GM21529 (cell line): Measurements from ENCODE around the gene ANKMY1.
"Not testable (repeated sequence)": the region's sequence is repeated elsewhere in the genome, so short reads cannot be mapped to it uniquely, and the experiment has no call there.

Experiments
- ATAC-seq: cut with Tn5 transposase; IDR thresholded peaks from one replicate; pipeline ENCODE4 v1.9.1; 2021; ENCODE audit not compliant: unreplicated experiment

Gene ANKMY1

GRCh38 chr2:240568678-240569522 is 11.1 kb upstream of the ANKMY1 start:
- peak; percentile 8 for ATAC-seq

GRCh38 chr2:240567872-240568677 is 10.3 kb upstream of the ANKMY1 start, which contains the start of gene RNPEPL1:
RNPEPL1 (plus strand) TSS chr2:240568484; CDS start chr2:240568587, 103 bp downstream.
- peak; percentile 25 for ATAC-seq

DNA sequence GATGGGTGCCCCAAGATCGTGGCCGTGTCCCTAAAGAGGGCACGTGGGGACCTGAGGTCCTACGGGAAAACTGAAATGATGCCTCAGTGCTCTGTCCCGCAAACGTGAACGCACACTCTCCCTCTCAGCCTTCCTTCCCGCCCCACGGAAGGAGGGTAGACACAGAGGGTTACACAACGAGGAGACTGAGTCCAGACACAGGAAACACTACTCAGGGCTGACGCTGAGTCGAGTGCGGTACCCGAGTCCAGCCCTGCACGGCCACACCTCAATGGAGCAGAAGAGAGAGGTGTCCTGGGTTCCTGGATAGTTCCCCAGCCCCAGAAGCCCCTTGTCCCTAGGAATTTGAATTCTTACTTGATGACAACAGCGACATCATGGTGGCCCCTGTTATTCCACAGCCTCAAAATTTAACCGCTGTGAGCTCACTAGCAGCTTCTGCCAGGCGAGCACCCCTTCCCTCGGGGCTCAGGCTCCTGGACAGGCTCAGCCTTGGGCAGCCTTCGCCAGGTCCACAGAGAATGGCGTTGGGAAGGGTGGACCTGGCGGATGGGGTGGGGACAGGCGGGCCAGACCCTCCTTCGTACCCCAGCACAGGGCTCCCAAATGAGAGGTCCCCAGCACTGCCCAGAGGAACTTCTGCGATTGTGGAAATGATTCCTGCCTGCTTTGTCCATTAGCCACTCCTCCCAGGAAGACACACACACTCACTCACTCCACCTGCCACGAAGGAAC is 9.5 kb upstream of the ANKMY1 start:
- no peak for ATAC-seq

DNA sequence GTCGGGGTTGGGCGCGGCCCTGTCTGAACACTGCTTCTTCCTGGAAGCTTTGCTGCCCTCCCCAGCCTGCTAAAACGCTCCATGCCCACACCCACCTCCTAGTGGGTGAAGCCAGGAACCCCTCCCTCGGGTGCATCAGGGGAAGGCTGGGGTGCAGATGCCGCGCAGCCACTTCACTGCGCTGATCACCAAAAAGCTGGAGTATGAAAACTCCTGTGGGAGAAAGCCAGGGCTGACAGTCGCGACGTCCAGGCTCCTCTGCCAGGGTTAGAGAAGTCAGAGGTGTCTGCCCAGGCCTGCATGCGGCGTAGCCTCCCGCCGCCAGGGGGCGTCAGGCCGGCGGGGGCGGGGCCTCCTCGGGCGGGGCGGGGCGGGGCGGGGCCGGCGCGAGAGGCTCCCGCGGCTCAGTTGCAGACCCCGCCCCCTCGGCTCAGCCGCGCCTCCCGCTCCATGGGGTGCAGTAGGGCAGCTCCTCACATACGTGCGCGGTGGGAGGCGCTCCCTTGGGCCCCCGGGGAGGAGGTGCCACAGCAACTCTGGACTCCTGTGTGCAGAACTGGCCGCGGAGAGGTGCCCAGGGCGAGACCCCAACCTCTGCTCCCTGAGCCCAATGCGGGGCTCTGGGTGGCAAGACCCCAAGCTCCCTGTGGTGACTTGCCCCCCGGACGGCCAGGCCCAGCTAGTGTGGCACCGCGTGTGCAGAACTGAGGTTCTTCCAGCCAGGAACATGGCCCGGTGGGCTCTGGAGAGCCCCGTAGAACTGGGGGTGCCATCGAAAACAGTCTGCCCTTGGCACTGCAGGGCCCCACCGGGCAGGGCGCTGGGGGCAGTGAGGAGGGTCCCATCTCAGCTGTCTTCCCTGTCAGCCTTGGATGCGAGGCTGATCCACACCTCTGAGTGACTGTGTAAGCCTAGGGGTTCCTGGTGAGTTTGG is 8.7 kb upstream of the ANKMY1 start:
- peak; percentile 54 for ATAC-seq

- ATAC-seq, result peak; percentile 38
These were observed 7.8 kb upstream of the ANKMY1 start for GRCh38 chr2:240565333-240566202.

GRCh38 chr2:240564561-240565332 is 7.0 kb upstream of the ANKMY1 start:
- no peak for ATAC-seq

- ATAC-seq, result no peak
These were observed 6.3 kb upstream of the ANKMY1 start for GRCh38 chr2:240563951-240564560.

GRCh38 chr2:240563231-240563630 is 5.4 kb upstream of the ANKMY1 start:
- not testable (repeated sequence) for ATAC-seq

DNA sequence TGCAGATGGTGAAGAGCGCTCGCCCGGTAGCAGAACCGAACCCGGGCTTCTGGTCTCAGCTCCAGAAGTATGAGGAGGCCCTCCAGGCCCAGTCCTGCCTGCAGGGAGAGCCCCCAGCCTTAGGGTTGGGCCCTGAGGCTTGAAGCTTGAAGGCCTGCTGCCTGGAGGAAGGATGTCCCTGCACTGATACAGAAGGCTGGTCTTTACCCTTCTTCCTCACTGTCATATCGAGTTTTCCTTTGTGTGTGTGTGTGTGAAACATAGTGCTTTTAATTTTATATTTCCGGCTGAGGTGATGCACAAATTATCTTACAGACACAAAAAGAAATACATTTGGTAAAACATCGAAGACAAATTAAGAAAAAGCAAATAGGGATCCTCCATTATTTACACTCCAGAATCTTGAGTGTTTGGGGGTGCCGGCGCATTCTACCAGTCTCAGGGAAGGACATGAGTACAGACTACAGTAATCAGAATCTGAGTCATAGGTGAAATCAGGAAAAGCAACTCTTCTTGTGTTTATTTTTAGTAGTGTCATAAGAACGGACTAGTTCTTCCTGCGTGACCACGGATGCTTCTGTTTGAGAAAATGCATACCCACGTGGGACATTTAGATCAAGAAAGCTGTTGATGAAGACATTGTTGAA is 3.7 kb upstream of the ANKMY1 start:
- no peak for ATAC-seq

DNA sequence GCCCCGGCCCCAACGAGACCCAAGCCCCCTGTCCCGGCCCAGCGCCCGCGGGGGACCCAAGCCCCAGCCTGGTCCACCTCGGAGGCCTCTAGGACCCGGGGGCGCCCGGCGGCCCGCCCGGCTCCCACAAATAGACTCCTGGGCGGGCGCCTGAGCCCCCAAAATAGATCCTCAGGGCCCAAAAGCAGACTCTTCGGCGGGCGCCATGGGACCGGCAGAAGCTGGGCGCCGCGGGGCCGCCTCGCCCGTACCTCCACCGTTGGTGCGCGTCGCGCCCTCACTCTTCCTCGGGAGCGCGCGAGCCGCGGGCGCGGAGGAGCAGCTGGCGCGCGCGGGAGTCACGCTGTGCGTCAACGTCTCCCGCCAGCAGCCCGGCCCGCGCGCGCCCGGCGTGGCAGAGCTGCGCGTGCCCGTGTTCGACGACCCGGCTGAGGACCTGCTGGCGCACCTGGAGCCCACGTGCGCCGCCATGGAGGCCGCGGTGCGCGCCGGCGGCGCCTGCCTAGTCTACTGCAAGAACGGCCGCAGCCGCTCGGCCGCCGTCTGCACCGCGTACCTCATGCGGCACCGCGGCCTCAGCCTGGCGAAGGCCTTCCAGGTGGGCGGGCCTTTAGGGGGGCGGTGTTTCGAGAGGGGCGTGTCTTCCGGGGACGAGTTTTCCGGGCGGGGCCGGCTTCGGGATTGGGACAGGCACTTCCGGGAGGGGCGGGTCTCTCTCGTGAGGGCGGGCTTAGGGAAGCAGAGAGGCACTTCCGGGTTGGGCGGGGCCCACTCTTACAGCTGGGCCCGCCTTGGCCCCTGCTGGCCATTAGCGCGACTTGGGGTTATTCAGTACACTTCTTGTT is 2.9 kb upstream of the ANKMY1 start:
- ATAC-seq, result peak; percentile 48

DNA sequence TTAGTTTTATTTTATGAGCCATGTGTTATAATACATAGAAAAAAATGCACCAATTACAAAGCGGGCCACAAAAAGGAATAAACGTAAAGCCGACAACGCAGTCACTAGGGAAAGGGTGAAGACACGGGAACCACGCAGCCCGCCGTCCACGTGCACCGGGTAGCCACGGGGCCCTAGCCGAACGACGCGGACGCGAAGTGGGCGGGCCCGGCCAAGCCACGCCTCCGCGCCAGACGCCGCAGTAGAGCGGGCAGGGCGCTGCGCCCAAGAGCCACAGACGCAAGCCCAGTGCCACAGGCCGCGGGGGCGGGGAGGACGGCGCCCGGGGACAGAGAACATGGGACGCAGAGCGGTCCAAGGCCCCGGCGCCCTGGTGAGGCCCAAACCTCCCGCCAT is 2.3 kb upstream of the ANKMY1 start, which contains the start of gene DUSP28:
DUSP28 (plus strand) TSS at position 274 of the 396 bp plus-strand sequence. CDS start 328 bp downstream, outside the sequence.
- ATAC-seq, result peak; percentile 63

DNA sequence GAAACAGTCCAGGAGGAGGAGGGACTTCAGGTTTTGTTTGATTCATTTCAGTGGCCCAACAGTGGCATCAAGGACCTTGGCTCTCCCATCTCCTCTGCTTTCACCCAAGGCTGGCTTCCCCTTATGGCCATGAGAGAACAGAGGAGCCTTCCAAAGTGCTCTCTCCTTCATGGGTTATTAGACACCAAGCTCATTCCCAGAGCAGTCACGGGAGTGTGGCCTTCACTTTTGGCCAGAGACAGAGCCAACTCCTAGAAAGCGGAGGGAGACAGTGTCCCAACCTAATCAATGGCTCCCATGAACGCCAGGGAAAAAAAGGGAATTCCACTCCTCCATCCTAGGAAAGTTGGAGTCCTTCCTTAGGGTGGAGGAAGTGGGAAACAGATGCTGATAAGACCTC is 1.5 kb upstream of the ANKMY1 start:
- no peak for ATAC-seq

DNA sequence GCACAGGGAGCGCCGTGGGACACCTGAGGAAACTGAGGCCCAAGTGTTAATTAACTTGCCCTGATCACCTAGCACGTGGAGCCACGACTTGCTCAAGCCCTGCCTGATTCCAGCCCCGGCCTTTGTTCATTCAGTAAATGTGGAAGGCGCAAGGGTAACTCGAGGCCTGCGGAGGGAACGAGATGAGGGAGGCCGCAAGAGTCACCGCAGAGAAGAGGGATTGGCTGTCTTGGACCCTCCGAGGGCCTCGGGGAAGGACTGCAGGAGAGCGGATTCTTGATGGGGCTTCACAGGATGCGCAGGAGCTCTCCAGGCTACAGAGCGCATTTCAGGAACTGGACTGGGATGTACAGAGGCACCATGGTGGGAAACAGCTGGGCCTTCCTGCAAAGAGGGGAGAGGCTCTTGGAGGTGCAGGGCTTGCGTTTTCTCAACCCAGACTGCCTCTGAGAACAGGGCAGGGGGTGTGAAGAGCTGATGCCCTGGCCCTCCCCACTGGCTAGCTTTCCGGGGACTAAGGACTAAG is 511 bp upstream of the ANKMY1 start:
- ATAC-seq, result no peak

GRCh38 chr2:240557101-240557751 is 562 bp downstream of the ANKMY1 start:
- no peak for ATAC-seq

- no peak for ATAC-seq
These were observed 1.2 kb downstream of the ANKMY1 start for GRCh38 chr2:240556553-240557100.
